Breast epithelium (tissue), 3 donors: ENCODE results near the gene CFAP53.

Experiments
- CTCF ChIP-seq, 3 donors: fragments of 450-650 bp; IDR thresholded peaks; one replicate each; pipeline ENCODE4 v1.5.1; 2016 to 2017; ENCODE audit warnings: antibody characterized with exemption in 3 of 3, mild to moderate bottlenecking in 3 of 3, moderate library complexity in 3 of 3
- POLR2AphosphoS5 ChIP-seq, 3 donors: sonication (generic); formaldehyde crosslinking; IDR thresholded peaks; one replicate each; pipeline ENCODE4 v1.6.1; 2017; ENCODE audit warnings: antibody characterized with exemption in 3 of 3

- TF ChIP-seq CTCF (IDR thresholded peaks at IDR 0.05) (no peak), POLR2AphosphoS5 (IDR thresholded peaks at IDR 0.05) (no peak)
These were observed 79.9 kb downstream of the CFAP53 start for GRCh38 chr18:50186385-50186784.
